Liver (tissue), 9 donors: Measurements from ENCODE around the gene KL. TPM values are rescaled to one million over a fixed set of nuclear protein-coding genes. Genes with fewer than 3 reads are reported as not detected.

Experiments
- DNase-seq: peaks from one replicate; pipeline ENCODE4 v3.0.0-alpha.2; 2017; ENCODE audit warnings: low spot score
- H3K27ac ChIP-seq, 2 donors: one replicate each; pipeline ENCODE4 v1.7.0; 2013; ENCODE audit warnings: inconsistent platforms in 2 of 2, low read length in 2 of 2, control low read depth in 1 of 2, low read depth in 1 of 2, mild to moderate bottlenecking in 1 of 2
- H3K27me3 ChIP-seq, 4 donors: one replicate each; pipeline versions ENCODE4 v1.6.1 to v1.7.0; 2013; ENCODE audit warnings: low read length in 3 of 4, inconsistent platforms in 1 of 4, mild to moderate bottlenecking in 1 of 4, moderate library complexity in 1 of 4; ENCODE audit not compliant: control insufficient read depth in 4 of 4, insufficient read depth in 4 of 4
- H3K36me3 ChIP-seq, 4 donors: one replicate each; pipeline versions ENCODE4 v1.6.1 to v1.7.0; 2013; ENCODE audit warnings: low read length in 3 of 4, mild to moderate bottlenecking in 3 of 4, low read depth in 1 of 4, moderate library complexity in 1 of 4; ENCODE audit not compliant: control insufficient read depth in 4 of 4, insufficient read depth in 3 of 4
- H3K4me1 ChIP-seq, 4 donors: one replicate each; pipeline versions ENCODE4 v1.6.1 to v1.7.0; 2013; ENCODE audit warnings: low read length in 3 of 4, mild to moderate bottlenecking in 3 of 4, moderate library complexity in 1 of 4; ENCODE audit not compliant: control insufficient read depth in 4 of 4, insufficient read depth in 4 of 4
- H3K4me3 ChIP-seq, 3 donors: one replicate each; pipeline versions ENCODE4 v1.6.1 to v1.7.0; 2013; ENCODE audit warnings: low read length in 3 of 3, control low read depth in 1 of 3, low read depth in 1 of 3, mild to moderate bottlenecking in 1 of 3
- H3K9ac ChIP-seq, 2 donors: one replicate each; pipeline ENCODE4 v1.7.0; 2013; ENCODE audit warnings: low read length in 2 of 2, mild to moderate bottlenecking in 2 of 2, moderate library complexity in 2 of 2, control low read depth in 1 of 2, low read depth in 1 of 2
- H3K9me3 ChIP-seq, 4 donors: one replicate each; pipeline versions ENCODE4 v1.6.1 to v1.7.0; 2013; ENCODE audit warnings: low read length in 3 of 4; ENCODE audit not compliant: control insufficient read depth in 4 of 4
- CTCF ChIP-seq: fragments of 150-350 bp; IDR thresholded peaks from 2 replicates; pipeline ENCODE4 v1.5.1; 2017; ENCODE audit warnings: improper control_type of control experiment, low read depth, low read length; ENCODE audit not compliant: missing input control
- EGR1 ChIP-seq, 2 donors: IDR thresholded peaks; 2 replicates each; pipeline ENCODE4 v1.6.1; 2016 to 2018; ENCODE audit warnings: antibody characterized with exemption in 2 of 2, low read depth in 2 of 2
- FOXA1 ChIP-seq: IDR thresholded peaks from 2 replicates; pipeline ENCODE4 v1.6.1; 2016; ENCODE audit warnings: antibody characterized with exemption
- FOXA2 ChIP-seq: IDR thresholded peaks from 2 replicates; pipeline ENCODE4 v1.6.1; 2016; ENCODE audit warnings: antibody characterized with exemption
- GABPA ChIP-seq, 2 donors: IDR thresholded peaks in 1 of 2; conservative IDR thresholded peaks in 1 of 2; 2 replicates each; pipeline ENCODE4 v1.6.1; 2016; ENCODE audit warnings: antibody characterized with exemption in 2 of 2, mild to moderate bottlenecking in 1 of 2, moderate library complexity in 1 of 2
- HNF4A ChIP-seq, 2 donors: conservative IDR thresholded peaks; 2 replicates each; pipeline ENCODE4 v1.6.1; 2016; ENCODE audit warnings: antibody characterized with exemption in 2 of 2, mild to moderate bottlenecking in 2 of 2
- HNF4G ChIP-seq: IDR thresholded peaks from 2 replicates; pipeline ENCODE4 v1.6.1; 2016; ENCODE audit warnings: antibody characterized with exemption
- JUND ChIP-seq, 2 donors: IDR thresholded peaks; 2 replicates each; pipeline ENCODE4 v1.6.1; 2016; ENCODE audit warnings: antibody characterized with exemption in 2 of 2
- NR2F2 ChIP-seq: IDR thresholded peaks from 2 replicates; pipeline ENCODE4 v1.6.1; 2016; ENCODE audit warnings: antibody characterized with exemption
- RAD21 ChIP-seq, 2 donors: IDR thresholded peaks; 2 replicates each; pipeline ENCODE4 v1.6.1; 2016; ENCODE audit warnings: antibody characterized with exemption in 2 of 2, mild to moderate bottlenecking in 2 of 2
- REST ChIP-seq: IDR thresholded peaks from 2 replicates; pipeline ENCODE4 v1.6.1; 2016; ENCODE audit warnings: antibody characterized with exemption, mild to moderate bottlenecking
- RXRA ChIP-seq, 2 donors: IDR thresholded peaks; 2 replicates each; pipeline ENCODE4 v1.6.1; 2017 to 2018; ENCODE audit warnings: antibody characterized with exemption in 2 of 2, mild to moderate bottlenecking in 1 of 2
- SP1 ChIP-seq: IDR thresholded peaks from 2 replicates; pipeline ENCODE4 v1.6.1; 2018; ENCODE audit warnings: antibody characterized with exemption, mild to moderate bottlenecking
- TAF1 ChIP-seq: conservative IDR thresholded peaks from 2 replicates; pipeline ENCODE4 v1.6.1; 2016; ENCODE audit warnings: antibody characterized with exemption, mild to moderate bottlenecking
- YY1 ChIP-seq: IDR thresholded peaks from 2 replicates; pipeline ENCODE4 v1.6.1; 2016; ENCODE audit warnings: antibody characterized with exemption, mild to moderate bottlenecking
- ZBTB33 ChIP-seq: IDR thresholded peaks from 2 replicates; pipeline ENCODE4 v1.6.1; 2016; ENCODE audit warnings: antibody characterized with exemption
- WGBS: extraction: QIAGEN DNeasy Blood & Tissue Kit; methylation state at CpG from one replicate; pipeline ENCODE4 v1.1.7; 2013; 5-methylcytosine and 5-hydroxymethylcytosine counted together
- polyA plus RNA-seq, 2 donors: library from polyadenylated mRNA; stranded (reverse) in 1 of 2; unstranded in 1 of 2; fragments of 200-250 nt in 1 of 2; fragments of >200 nt in 1 of 2; fragmentation: Nextera tagmentation in 1 of 2; extraction: Ambion mirVana in 1 of 2; gene quantifications; one replicate each; pipeline versions ENCODE4 v1.2.1 to v1.2.3, GENCODE V29; 2013 to 2015
- total RNA-seq, 2 donors: library from RNA; depleted of rRNA; stranded (reverse); fragments of >200 nt; gene quantifications; one replicate each; pipeline ENCODE4 v1.2.3, GENCODE V29; 2014
- TF ChIP-seq, protein P1 (sequence below): IDR thresholded peaks from 2 replicates; pipeline ENCODE4 v1.6.1; 2016; ENCODE audit warnings: antibody characterized with exemption
- TF ChIP-seq, protein P2 (sequence below): IDR thresholded peaks from 2 replicates; pipeline ENCODE4 v1.6.1; 2016; ENCODE audit warnings: antibody characterized with exemption
- donor health status: healthy.
- donor health status: healthy.
- donor health status: healthy.
- donor health status: healthy.
- donor health status: healthy.

KL gene
- total and polyA plus RNA-seq, 4 donors = 0.13 to 0.92 (median 0.28) TPM

DNA sequence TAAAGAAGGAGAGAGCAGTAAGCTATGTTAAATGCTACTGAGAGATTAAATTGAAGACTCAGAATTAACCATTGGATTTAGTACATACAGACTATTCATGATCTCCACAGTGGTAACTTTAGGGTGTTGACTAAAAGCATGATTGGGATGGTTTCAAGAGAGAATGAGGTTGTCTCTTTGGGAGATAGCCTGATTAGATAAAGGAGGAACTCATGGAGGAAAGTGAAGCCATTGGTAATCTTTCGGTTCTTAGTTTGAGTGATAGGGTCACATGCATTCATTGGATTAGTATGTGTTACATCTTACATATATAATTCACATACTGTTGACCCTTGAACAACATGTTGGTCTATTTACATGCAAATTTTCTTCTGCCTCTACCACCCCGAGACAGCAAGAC, 18.8 kb upstream of the KL start:
- H3K4me3 ChIP-seq = no peak overlapping the region
- WGBS = 92% methylated on average over 2 of the region's 2 CpGs
- H3K4me1 ChIP-seq = no peaks in the 10 kb centered on the region
- TF ChIP-seq, protein P1, sequence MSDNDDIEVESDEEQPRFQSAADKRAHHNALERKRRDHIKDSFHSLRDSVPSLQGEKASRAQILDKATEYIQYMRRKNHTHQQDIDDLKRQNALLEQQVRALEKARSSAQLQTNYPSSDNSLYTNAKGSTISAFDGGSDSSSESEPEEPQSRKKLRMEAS = no peak
- TF ChIP-seq HNF4G (no peak), ZBTB33 (no peak), EGR1 (IDR thresholded peaks at IDR 0.05; ENCODE audit: low read depth in 2 of 2) (no peak), REST (no peak), GABPA (IDR thresholded peaks at IDR 0.05 in 1 of 2, conservative IDR thresholded peaks at IDR 0.05 in 1 of 2) (no peak), YY1 (no peak), RAD21 (IDR thresholded peaks at IDR 0.05) (no peak), CTCF (no peak), FOXA2 (no peak), RXRA (IDR thresholded peaks at IDR 0.05) (no peak), TAF1 (no peak), HNF4A (conservative IDR thresholded peaks at IDR 0.05) (no peak), FOXA1 (no peak), NR2F2 (no peak), JUND (IDR thresholded peaks at IDR 0.05) (no peak), SP1 (no peak)
- TF ChIP-seq, protein P2, sequence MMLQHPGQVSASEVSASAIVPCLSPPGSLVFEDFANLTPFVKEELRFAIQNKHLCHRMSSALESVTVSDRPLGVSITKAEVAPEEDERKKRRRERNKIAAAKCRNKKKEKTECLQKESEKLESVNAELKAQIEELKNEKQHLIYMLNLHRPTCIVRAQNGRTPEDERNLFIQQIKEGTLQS = no peak
- no peak for DNase-seq
- H3K27me3 ChIP-seq = no peaks in the 10 kb centered on the region
- H3K27ac ChIP-seq = no peak overlapping the region
- no peak overlapping the region for H3K9ac ChIP-seq
- no peaks in the 10 kb centered on the region for H3K9me3 ChIP-seq
- no peaks in the 10 kb centered on the region for H3K36me3 ChIP-seq

- H3K27ac ChIP-seq = no peak overlapping the region
- H3K9ac ChIP-seq = no peak overlapping the region
- no peaks in the 10 kb centered on the region for H3K9me3 ChIP-seq
- TF ChIP-seq, protein P2 = no peak
- TF ChIP-seq REST = no peak
- no peak for TF ChIP-seq FOXA1
- no peak for TF ChIP-seq HNF4G
- TF ChIP-seq RXRA (IDR thresholded peaks at IDR 0.05) = no peak
- no peak overlapping the region for H3K4me3 ChIP-seq
- no peaks in the 10 kb centered on the region for H3K4me1 ChIP-seq
- H3K27me3 ChIP-seq = no peaks in the 10 kb centered on the region
- 73% methylated on average over 5 of the region's 5 CpGs for WGBS
- DNase-seq = no peak
- H3K36me3 ChIP-seq = no peaks in the 10 kb centered on the region
These were observed 17.3 kb upstream of the KL start for GRCh38 chr13:32998966-32999365.
